SU-DHL-6 (cell line): ENCODE data around the gene TMEM171.

Experiments
- H2AFZ ChIP-seq: fragments of 200-600 bp; sonication (generic); 2 replicates; pipeline ENCODE4 v1.6.1; 2014; ENCODE audit warnings: low read depth, mild to moderate bottlenecking, moderate library complexity, mixed read lengths, antibody characterized with exemption, low read length; ENCODE audit not compliant: severe bottlenecking
- H3F3A ChIP-seq: fragments of 200-600 bp; shearing (Covaris generic); 2 replicates; pipeline ENCODE4 v1.6.0; 2016; ENCODE audit warnings: antibody characterized with exemption, mild to moderate bottlenecking; ENCODE audit not compliant: insufficient read depth
- H3K27ac ChIP-seq: fragments of 200-600 bp; sonication (generic); 2 replicates; pipeline ENCODE4 v1.5.1; 2016; ENCODE audit warnings: low read depth, mild to moderate bottlenecking, low read length, moderate library complexity, mixed read lengths
- H3K27me3 ChIP-seq: fragments of 200-600 bp; sonication (generic), shearing (Covaris generic); 2 replicates; pipeline ENCODE4 v1.6.0; 2014; ENCODE audit warnings: mild to moderate bottlenecking, low read length
- H3K36me3 ChIP-seq: fragments of 200-600 bp; sonication (generic); 2 replicates; pipeline ENCODE4 v1.6.1; 2014; ENCODE audit warnings: mild to moderate bottlenecking, low read length, mixed read lengths
- H3K4me2 ChIP-seq: fragments of 300-600, 200-600 bp; shearing (Covaris generic), sonication (generic); 2 replicates; pipeline ENCODE4 v1.6.0; 2014; ENCODE audit warnings: low read length, low read depth, mild to moderate bottlenecking; ENCODE audit not compliant: poor library complexity, severe bottlenecking
- H3K4me3 ChIP-seq: fragments of 200-600 bp; sonication (generic); 2 replicates; pipeline ENCODE4 v1.5.1; 2014; ENCODE audit warnings: antibody characterized with exemption, low read length, mild to moderate bottlenecking, mixed read lengths; ENCODE audit not compliant: insufficient read depth, poor library complexity, severe bottlenecking
- H3K79me2 ChIP-seq: fragments of 200-600 bp; sonication (generic); 2 replicates; pipeline ENCODE4 v1.6.1; 2014; ENCODE audit warnings: mild to moderate bottlenecking, low read length, moderate library complexity; ENCODE audit not compliant: insufficient read depth
- H3K9ac ChIP-seq: fragments of 200-600 bp; sonication (generic); 2 replicates; pipeline ENCODE4 v1.7.0; 2014; ENCODE audit warnings: mild to moderate bottlenecking, low read length
- H3K9me2 ChIP-seq: fragments of 200-600 bp; sonication (generic); replicated peaks from 2 replicates; pipeline ENCODE4 v1.6.1; 2014; ENCODE audit warnings: low read length; ENCODE audit not compliant: insufficient read depth
- H3K9me3 ChIP-seq: fragments of 200-600 bp; sonication (generic); 2 replicates; pipeline ENCODE4 v1.6.1; 2014; ENCODE audit warnings: low read length, mixed read lengths; ENCODE audit not compliant: insufficient read depth
- H4K20me1 ChIP-seq: fragments of 200-600 bp; sonication (generic); 2 replicates; pipeline ENCODE4 v1.6.1; 2014; ENCODE audit warnings: low read depth, mild to moderate bottlenecking, antibody characterized with exemption, low read length, moderate library complexity, mixed read lengths
- EZH2phosphoT487 ChIP-seq: fragments of 200-600 bp; sonication (generic), shearing (Covaris generic); conservative IDR thresholded peaks from 2 replicates; pipeline ENCODE4 v1.6.1; 2018; ENCODE audit warnings: mild to moderate bottlenecking, antibody characterized with exemption, low read length, moderate library complexity, mixed read lengths
- TF ChIP-seq, protein P1 (sequence below): fragments of 200-600 bp; sonication (generic); IDR thresholded peaks from one replicate; pipeline ENCODE4 v1.5.1; 2017; ENCODE audit warnings: antibody characterized with exemption, mild to moderate bottlenecking, low read length, moderate library complexity; ENCODE audit not compliant: insufficient read depth, poor library complexity, severe bottlenecking

The TMEM171 gene

GRCh38 chr5:73179730-73180129 lies 59.4 kb downstream of the TMEM171 start:
- Histone ChIP-seq H3F3A (no peaks in the 10 kb centered on the region), H3K27ac (no peak overlapping the region), H2AFZ (no peak overlapping the region), H3K36me3 (no peaks in the 10 kb centered on the region), H3K4me3 (no peak overlapping the region), H4K20me1 (no peaks in the 10 kb centered on the region), H3K9me2 (no peaks in the 10 kb centered on the region), H3K79me2 (no peaks in the 10 kb centered on the region), H3K27me3 (no peaks in the 10 kb centered on the region; the same call in 1 of the 2 replicates), H3K9ac (no peak overlapping the region), H3K4me2 (no peak overlapping the region), H3K9me3 (no peaks in the 10 kb centered on the region)
- TF ChIP-seq, protein P1, sequence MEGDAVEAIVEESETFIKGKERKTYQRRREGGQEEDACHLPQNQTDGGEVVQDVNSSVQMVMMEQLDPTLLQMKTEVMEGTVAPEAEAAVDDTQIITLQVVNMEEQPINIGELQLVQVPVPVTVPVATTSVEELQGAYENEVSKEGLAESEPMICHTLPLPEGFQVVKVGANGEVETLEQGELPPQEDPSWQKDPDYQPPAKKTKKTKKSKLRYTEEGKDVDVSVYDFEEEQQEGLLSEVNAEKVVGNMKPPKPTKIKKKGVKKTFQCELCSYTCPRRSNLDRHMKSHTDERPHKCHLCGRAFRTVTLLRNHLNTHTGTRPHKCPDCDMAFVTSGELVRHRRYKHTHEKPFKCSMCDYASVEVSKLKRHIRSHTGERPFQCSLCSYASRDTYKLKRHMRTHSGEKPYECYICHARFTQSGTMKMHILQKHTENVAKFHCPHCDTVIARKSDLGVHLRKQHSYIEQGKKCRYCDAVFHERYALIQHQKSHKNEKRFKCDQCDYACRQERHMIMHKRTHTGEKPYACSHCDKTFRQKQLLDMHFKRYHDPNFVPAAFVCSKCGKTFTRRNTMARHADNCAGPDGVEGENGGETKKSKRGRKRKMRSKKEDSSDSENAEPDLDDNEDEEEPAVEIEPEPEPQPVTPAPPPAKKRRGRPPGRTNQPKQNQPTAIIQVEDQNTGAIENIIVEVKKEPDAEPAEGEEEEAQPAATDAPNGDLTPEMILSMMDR: no peak
- no peak for TF ChIP-seq EZH2phosphoT487

DNA sequence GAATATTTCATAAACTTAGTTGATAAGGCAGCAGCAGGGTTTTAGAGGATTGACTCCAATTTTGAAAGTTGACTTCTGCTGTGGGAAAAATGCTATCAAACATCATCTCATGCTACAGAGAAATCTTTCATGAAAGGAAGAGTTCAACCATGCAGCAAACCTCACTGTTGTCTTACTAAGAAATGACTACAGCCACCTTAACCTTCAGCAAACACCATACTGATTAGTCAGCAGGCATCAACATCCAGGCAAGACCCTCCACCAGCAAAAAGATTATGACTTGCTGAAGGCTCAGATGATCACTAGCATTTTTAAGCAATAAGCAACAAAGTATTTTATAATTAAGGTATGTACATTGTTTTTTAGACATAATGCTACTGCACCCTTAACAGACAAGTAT lies 60.2 kb downstream of the TMEM171 start:
- H3K9ac ChIP-seq: no peak overlapping the region
- H3K79me2 ChIP-seq: no peaks in the 10 kb centered on the region
- H3K36me3 ChIP-seq: no peaks in the 10 kb centered on the region
- 0 out of 2 replicates have a peak, but pooled peaks cover 3% of the 10 kb centered on the region for H3K9me3 ChIP-seq
- H4K20me1 ChIP-seq: no peaks in the 10 kb centered on the region
- no peaks in the 10 kb centered on the region for H3K9me2 ChIP-seq
- H3K4me2 ChIP-seq: no peak overlapping the region
- H3K4me3 ChIP-seq: no peak overlapping the region
- no peak overlapping the region for H2AFZ ChIP-seq
- no peak for TF ChIP-seq EZH2phosphoT487
- TF ChIP-seq, protein P1: no peak
- no peak overlapping the region for H3K27ac ChIP-seq
- H3F3A ChIP-seq: no peaks in the 10 kb centered on the region
- no peaks in the 10 kb centered on the region; the same call in 1 of the 2 replicates for H3K27me3 ChIP-seq
